Measurements from ENCODE around the gene ESRRG.

DNA sequence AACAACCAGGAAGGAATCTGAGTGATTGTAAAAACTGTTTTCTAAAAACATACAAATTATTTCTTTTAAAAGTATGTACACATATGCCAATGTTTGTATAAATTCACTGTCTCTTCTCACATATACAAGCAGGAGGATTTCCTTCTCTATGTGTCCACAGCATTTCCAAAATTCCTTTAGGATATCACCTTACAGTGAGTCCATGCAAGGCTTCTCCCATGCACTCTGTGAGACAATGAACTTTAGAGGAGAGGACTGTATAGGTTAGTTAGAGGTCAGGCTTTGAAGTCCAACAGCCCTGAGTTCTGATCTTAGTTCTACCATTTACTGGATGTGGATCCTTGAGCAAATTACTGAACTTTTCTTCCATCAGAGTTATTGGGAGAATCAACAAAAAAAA is 265.9 kb downstream of the ESRRG start:
- TF ChIP-seq CTCF (IDR thresholded peaks at IDR 0.05) (no peak), POLR2A (IDR thresholded peaks at IDR 0.05) (no peak)

Measured in lower leg skin (tissue), 3 donors.